Ovary (tissue), 9 donors: ENCODE data around the gene IP6K1. TPM values are rescaled to one million over a fixed set of nuclear protein-coding genes. Genes with fewer than 3 reads are reported as not detected.
"Not testable (repeated sequence)": the region's sequence is repeated elsewhere in the genome, so short reads cannot be mapped to it uniquely, and the experiment has no call there.

Experiments used
- DNase-seq, 5 donors: peaks; one replicate each; pipeline ENCODE4 v3.0.0-alpha.2; 2019 to 2020
- H3K27ac ChIP-seq, 2 donors: fragments of 200-600 bp; one replicate each; pipeline versions ENCODE4 v1.5.1 to v1.8.0; 2019 to 2022
- H3K27me3 ChIP-seq: fragments of 200-600 bp; one replicate; pipeline ENCODE4 v1.8.0; 2022
- H3K36me3 ChIP-seq: fragments of 200-600 bp; sonication (generic); one replicate; pipeline ENCODE4 v1.5.1; 2019
- H3K4me1 ChIP-seq: one replicate; pipeline ENCODE4 v1.8.1; 2013; ENCODE audit warnings: mild to moderate bottlenecking, moderate library complexity; ENCODE audit not compliant: insufficient read depth
- H3K4me3 ChIP-seq: fragments of 200-600 bp; sonication (generic); one replicate; pipeline ENCODE4 v1.5.1; 2017
- H3K9me3 ChIP-seq, 2 donors: fragments of 200-600 bp in 1 of 2; sonication (generic) in 1 of 2; one replicate each; pipeline versions ENCODE4 v1.5.1 to v1.8.1; 2013 to 2019; ENCODE audit warnings: mild to moderate bottlenecking in 1 of 2, moderate library complexity in 1 of 2
- EP300 ChIP-seq: sonication (generic); formaldehyde crosslinking; IDR thresholded peaks from one replicate; pipeline ENCODE4 v1.6.1; 2017; ENCODE audit warnings: antibody characterized with exemption
- POLR2A ChIP-seq: fragments of 450-650 bp; IDR thresholded peaks from one replicate; pipeline ENCODE4 v1.6.1; 2017; ENCODE audit warnings: antibody characterized with exemption, mild to moderate bottlenecking, moderate library complexity
- WGBS, 3 donors: extraction: QIAGEN DNeasy Blood & Tissue Kit in 1 of 3; methylation state at CpG; one replicate each; pipeline versions ENCODE4 v1.1.5 to v1.1.7; 2013 to 2017; 5-methylcytosine and 5-hydroxymethylcytosine counted together
- intact Hi-C, 4 donors: fragments of 100-400 bp; cut with DNase I; formaldehyde crosslinking; loops; one replicate each; pipeline versions ENCODE4 v1.11.0 to v1.15.1; 2022 to 2023
- polyA plus RNA-seq, 2 donors: library from polyadenylated mRNA; stranded (reverse); fragments of 200-250 nt in 1 of 2; fragments of 350-450 nt in 1 of 2; fragmentation: Illumina TruSeq in 1 of 2; extraction: RNeasy Lipid Tissue Mini Kit (QIAGEN cat#74804) in 1 of 2; gene quantifications; one replicate each; pipeline ENCODE4 v1.2.3, GENCODE V29; 2013 to 2014
- total RNA-seq, 7 donors: library from RNA; depleted of rRNA in 2 of 7; stranded (reverse); fragments of >200 nt in 2 of 7; fragmentation: NEBNext Ultra II Directional in 3 of 7; extraction: Animal tissue kit (Norgen Biotek cat#: 25700) in 3 of 7; gene quantifications; one replicate each; pipeline versions ENCODE4 v1.1.0 to v1.2.4, GENCODE V29; 2016 to 2023
- TF ChIP-seq, protein P1 (sequence below), 3 donors: fragments of 450-650 bp in 2 of 3; fragments of 200-600 bp in 1 of 3; IDR thresholded peaks; one replicate each; pipeline versions ENCODE4 v1.5.1 to v1.8.0; 2016 to 2022; ENCODE audit warnings: antibody characterized with exemption in 3 of 3, mild to moderate bottlenecking in 1 of 3
- donor health status: DM: no; HTN: no; CAD: no; lungs with moderate emphysema.
- donor health status: DM: no; HTN: no; CAD: no.
- donor health status: Bipolar disorder and iron deficiency.
- donor health status: DM: yes; HTN: yes; CAD: no.
- donor health status: DM: no; HTN: no; CAD: no.
- donor health status: DM: yes; HTN: yes; CAD: no.

Gene IP6K1
- total and polyA plus RNA-seq, 9 donors: 27.9 to 52.4 (median 47.0) TPM

DNA sequence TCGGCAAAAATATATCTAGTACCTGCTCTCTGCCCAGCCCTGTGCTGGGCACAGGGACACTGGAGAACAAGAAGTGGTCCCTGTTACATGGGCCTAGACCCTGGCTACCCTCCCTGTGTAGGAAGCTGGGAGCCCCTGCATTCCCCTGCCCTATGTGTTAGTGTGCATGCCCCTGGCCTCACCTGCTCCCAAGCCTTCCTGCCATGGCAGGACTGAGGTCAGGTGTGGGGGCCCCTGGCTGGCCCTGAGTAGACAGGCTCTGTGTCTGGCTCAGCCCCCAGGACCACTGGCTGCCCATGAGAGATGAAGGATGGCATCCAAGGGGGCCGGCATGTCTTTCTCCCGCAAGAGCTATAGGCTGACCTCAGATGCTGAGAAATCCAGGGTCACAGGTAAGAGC is 95.5 kb downstream of the IP6K1 start:
- WGBS, 3 donors: 87 to 91% (median 89%) methylated on average over 3 of the region's 3 CpGs
- H3K36me3 ChIP-seq, H3K27me3 ChIP-seq, H3K4me3 ChIP-seq, H3K27ac ChIP-seq, H3K9me3 ChIP-seq, DNase-seq, intact Hi-C loops, H3K4me1 ChIP-seq: not testable (repeated sequence)

DNA sequence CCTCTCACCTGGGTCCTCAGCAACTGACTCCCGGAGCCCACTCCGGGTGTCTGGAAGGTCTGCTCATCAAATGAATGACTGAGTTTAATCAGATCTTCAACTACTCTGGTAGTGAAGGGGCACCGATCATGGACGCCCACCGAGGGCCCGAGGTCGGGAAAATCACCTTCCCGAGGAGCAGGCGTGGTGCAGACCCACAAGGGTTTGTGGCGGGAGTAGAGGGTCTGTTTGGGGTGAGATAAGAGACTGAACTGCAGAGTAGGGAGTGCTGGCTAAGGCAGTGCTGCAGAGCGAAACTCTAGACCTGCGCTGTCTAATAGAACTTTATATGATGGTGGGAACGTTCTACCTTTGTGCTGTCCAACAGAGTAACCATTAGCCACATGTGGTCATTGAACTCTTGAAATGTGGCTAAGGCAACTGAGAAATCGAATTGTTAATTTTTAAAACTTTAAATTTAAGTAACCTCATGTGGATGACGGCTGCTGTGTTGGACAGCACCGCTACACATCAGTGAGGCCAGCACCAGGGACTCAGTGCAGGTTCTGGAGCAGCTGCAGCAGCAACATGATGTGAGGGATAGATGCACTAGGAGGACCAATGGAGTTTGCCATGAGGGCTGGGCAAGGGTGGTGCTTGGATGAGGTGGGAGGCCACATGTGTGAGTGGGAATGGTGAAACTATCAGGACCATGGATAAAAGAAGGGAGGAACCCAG is 96.3 kb downstream of the IP6K1 start:
- H3K9me3 ChIP-seq, H3K36me3 ChIP-seq, intact Hi-C loops, H3K27me3 ChIP-seq, H3K4me1 ChIP-seq, DNase-seq: not testable (repeated sequence)
- 4 to 7% (median 7%) methylated on average over 16 of the region's 16 CpGs for WGBS, 3 donors
- Histone ChIP-seq H3K27ac (peak overlapping the region in 1 of 2 donors; percentile 60), H3K4me3 (peak overlapping the region; percentile 61)

DNA sequence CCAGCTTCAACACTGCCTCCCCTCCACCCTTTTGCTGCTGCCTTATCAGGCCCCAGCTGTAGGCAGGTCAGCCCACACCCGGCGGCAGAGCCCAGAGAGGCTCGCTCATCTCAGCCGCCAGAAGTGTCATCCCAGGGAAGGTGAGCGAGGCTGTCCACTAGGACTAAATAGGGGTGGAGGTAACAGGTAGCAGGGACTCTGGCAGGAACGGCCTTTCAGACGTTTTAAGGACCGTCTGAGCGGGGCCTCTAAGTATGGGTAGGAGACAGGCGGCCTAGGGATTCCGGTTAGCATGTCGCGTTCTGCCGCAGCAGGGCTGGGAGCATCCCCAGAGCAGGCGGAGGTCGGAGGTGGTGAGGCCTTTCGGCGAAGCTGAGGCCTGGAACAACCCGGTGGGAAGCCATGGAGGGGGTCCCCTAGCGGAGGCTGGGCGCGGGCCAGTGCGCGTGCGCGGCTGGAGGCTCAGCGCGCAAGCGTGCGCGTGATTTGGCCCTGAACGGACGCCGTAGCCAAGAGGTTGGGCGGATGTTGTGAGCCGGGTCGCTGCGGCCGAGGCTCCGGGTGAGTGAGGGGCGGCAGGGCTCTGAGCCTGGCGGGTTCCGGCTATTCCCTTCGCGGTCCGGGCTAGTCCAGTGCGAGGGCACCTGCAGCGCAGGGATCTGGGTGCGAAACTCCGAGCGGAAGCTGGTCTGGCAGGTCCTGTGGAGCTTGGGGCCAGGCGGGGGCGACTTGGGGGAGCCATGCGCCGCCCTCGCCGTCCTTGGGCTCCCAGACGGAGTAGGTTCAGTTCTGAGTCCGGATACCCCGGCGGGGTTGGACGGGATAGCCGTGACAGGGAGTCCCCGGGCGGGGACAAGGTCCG is 97.1 kb downstream of the IP6K1 start, which contains the start of the genes MST1 and RNF123:
Gene MST1 (minus strand): TSS at position 429 of the 862 bp plus-strand sequence. CDS start 783 bp downstream, outside the sequence.
Gene RNF123 (plus strand): TSS at position 512 of the 862 bp plus-strand sequence. CDS start 1,609 bp downstream, outside the sequence.
- 1 to 3% (median 2%) methylated on average over 34 to 66 of the region's 66 CpGs for WGBS, 3 donors
- TF ChIP-seq EP300 (no peak), POLR2A (peak; percentile 24)
- TF ChIP-seq, protein P1, sequence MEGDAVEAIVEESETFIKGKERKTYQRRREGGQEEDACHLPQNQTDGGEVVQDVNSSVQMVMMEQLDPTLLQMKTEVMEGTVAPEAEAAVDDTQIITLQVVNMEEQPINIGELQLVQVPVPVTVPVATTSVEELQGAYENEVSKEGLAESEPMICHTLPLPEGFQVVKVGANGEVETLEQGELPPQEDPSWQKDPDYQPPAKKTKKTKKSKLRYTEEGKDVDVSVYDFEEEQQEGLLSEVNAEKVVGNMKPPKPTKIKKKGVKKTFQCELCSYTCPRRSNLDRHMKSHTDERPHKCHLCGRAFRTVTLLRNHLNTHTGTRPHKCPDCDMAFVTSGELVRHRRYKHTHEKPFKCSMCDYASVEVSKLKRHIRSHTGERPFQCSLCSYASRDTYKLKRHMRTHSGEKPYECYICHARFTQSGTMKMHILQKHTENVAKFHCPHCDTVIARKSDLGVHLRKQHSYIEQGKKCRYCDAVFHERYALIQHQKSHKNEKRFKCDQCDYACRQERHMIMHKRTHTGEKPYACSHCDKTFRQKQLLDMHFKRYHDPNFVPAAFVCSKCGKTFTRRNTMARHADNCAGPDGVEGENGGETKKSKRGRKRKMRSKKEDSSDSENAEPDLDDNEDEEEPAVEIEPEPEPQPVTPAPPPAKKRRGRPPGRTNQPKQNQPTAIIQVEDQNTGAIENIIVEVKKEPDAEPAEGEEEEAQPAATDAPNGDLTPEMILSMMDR (IDR thresholded peaks at IDR 0.05): peak in 1 of 3 donors; percentile 30
- intact Hi-C loops: no loop called here
- Histone ChIP-seq H3K9me3 (no peaks in the 10 kb centered on the region), H3K27ac (peak within 1 kb of the TSS; percentile 31 to 61), H3K4me3 (peak within 1 kb of the TSS; percentile 61), H3K27me3 (no peaks in the 10 kb centered on the region), H3K36me3 (no peaks in the 10 kb centered on the region), H3K4me1 (peaks cover 9% of the 10 kb centered on the region)
- peak; percentile 88 to 96 (median 94) for DNase-seq

DNA sequence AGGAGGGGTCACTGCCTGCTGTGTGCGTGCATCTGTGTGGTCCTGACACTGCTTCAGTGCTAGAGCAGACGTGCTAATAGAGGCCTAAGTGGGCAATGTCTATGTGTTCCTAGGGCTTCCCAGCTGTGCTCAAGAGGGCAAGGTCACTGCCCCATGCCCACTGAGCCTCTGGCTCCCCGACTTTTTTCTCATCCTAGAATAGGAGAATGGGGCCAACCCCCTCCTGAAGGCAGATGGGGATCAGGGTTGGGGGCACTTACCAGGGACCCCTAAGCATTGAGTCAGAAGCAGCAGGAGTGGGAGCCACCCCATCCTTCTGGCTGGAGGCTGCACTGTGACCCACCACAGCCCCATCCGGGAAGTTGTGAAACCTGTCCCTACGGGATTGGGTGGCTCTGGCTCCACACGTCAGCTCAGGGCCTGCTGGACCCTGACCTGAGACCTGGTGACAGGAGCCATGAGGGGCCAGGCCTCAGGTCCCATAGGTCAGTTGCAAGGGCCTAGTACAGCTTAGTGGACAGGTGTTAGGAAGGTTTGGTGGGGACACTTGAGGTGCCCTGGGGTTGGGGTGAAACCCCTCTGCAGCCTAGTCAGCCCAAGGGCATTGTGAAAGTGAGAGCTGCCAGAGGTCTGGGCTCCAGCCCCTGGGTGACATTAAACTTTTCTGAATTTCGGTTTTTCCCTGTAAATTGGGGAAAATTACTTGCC is 97.8 kb downstream of the IP6K1 start:
- H3K9me3 ChIP-seq, DNase-seq, H3K4me1 ChIP-seq, H3K27me3 ChIP-seq, intact Hi-C loops, H3K36me3 ChIP-seq: not testable (repeated sequence)
- peak overlapping the region; percentile 61 for H3K4me3 ChIP-seq
- peak overlapping the region in 1 of 2 donors; percentile 61 for H3K27ac ChIP-seq
- 65 to 75% (median 69%) methylated on average over 7 of the region's 7 CpGs for WGBS, 3 donors

DNA sequence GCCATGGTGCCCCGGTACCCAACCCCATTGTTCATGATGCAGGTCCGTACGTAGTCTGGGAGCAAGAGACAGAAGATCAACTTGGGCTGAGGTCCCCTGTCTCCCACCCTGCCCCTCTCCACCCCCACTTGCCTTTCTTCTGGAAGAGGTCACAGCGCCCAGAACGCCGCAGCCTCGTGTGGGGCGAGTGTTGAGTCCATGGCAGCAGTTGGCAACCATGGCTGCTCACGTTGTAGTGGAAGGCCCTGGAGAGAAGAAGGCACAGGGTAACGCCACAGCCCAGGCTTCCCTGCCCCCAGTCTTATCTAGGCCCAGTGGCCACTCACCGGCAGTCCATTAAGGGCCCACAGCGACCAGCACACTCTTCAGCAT is 98.9 kb downstream of the IP6K1 start:
- H3K27me3 ChIP-seq, H3K36me3 ChIP-seq, intact Hi-C loops, DNase-seq, H3K9me3 ChIP-seq, H3K27ac ChIP-seq, H3K4me3 ChIP-seq, H3K4me1 ChIP-seq: not testable (repeated sequence)
- 85 to 93% (median 91%) methylated on average over 12 of the region's 12 CpGs for WGBS, 3 donors

DNA sequence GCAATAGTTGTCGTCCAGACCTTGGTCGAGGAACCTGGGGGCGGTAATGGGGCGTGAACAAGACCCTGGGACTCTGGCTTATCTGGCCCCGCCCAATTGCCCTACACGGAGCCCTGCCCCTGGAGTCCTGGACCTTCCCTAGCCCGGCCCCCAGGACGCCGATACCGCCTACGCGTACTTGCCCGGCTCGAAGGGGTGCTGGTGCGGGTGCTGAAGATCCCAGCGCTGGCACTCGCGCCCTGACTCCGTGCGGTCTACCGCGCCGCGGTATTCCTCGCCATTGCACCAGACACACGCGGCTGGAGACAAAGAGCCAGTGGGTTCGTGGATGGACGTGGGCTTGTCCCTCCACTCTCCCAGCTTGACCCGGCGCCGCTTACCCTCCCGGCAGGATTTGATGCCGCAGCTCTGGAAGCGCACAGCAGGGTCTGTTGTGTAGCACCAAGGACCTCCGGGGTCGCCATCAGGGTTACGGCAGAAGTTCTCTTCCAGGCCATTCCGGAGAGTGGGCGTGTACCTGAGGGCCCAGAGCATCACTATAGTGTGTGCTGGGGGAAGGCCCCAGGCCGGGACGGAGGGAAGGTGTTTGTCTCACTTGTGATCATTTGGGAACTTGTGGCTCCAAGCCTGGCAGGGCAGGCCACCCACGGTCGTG is 99.4 kb downstream of the IP6K1 start:
- H3K9me3 ChIP-seq, H3K4me1 ChIP-seq, H3K27ac ChIP-seq, intact Hi-C loops, H3K27me3 ChIP-seq, H3K36me3 ChIP-seq, H3K4me3 ChIP-seq: not testable (repeated sequence)
- 10 to 15% (median 14%) methylated on average over 14 to 44 of the region's 44 CpGs for WGBS, 3 donors
- DNase-seq: peak in 4 of 5 donors; percentile 44 to 69 (median 54)

DNA sequence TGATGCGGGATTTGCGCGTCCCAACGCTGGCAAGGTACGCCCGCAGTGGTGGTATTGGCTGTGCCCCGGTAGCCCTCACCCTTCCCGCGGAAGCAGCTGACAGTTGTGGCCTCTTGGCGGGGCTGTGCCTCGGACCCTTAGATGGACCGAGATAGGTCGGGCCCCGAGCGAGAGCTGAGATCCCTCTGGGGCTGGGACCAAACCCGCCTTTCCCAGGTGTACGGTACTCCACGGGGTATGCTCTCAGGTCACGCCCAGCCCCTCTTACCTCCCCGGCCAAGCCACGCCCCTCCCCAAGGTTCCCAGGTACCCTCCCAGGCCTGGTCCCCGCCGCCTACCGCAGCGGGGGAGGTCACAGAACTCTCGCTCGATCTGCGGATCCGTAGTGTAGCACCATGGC is 100.0 kb downstream of the IP6K1 start:
- H3K4me3 ChIP-seq, H3K4me1 ChIP-seq, H3K27me3 ChIP-seq, intact Hi-C loops, H3K27ac ChIP-seq, H3K9me3 ChIP-seq, H3K36me3 ChIP-seq: not testable (repeated sequence)
- WGBS, 3 donors: 2 to 4% (median 3%) methylated on average over 14 to 26 of the region's 29 CpGs
- peak in 1 of 5 donors; percentile 46 for DNase-seq

DNA sequence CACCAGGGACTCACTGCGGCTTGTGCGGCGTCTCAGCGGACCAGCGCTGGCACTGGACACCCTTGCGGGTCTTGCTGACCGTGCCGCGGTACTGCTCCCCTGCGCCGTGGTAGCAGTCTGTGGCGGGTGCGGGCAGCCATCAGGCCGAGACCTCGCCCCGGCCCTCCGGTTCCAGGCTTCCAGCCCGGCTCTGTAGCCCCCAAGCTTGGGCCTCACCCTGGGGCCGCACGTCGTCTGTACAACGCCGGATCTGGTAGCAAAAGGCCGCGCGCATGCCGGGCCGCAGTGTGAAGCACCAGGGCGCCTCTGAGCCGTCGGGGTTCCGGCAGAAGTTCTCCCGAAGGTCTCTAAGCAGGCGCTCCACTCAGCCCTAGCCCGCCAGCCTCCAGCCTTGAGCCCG is 100.5 kb downstream of the IP6K1 start:
- WGBS, 3 donors: 9 to 20% (median 19%) methylated on average over 19 to 32 of the region's 36 CpGs
- H3K27me3 ChIP-seq, H3K27ac ChIP-seq, H3K4me3 ChIP-seq, intact Hi-C loops, H3K4me1 ChIP-seq, H3K9me3 ChIP-seq, H3K36me3 ChIP-seq, DNase-seq: not testable (repeated sequence)

DNA sequence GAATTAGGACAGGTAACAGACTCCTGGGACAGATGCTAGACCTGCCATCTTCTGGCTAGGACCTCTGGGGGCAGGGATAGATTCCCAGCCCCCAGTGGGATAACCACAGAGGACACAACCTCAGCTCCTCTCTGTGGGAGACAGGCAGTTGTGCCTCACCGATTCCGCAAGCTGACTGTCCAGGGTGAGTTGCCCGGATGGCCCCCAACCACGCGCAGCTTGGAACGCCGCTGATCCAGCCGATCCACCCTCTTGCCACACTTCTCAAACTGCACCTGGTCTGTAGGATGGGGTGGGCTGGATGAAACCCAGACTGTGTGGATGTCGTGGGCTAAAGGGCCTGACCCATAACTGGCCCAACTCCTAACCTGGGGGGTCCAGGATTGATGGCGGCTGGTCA is 101.2 kb downstream of the IP6K1 start:
- WGBS, 3 donors: 88 to 94% (median 92%) methylated on average over 10 of the region's 10 CpGs
- H3K9me3 ChIP-seq, H3K27ac ChIP-seq, H3K36me3 ChIP-seq, H3K4me3 ChIP-seq, H3K27me3 ChIP-seq, H3K4me1 ChIP-seq, DNase-seq, intact Hi-C loops: not testable (repeated sequence)
